NCI-H524 treated with DMSO at 0.1 percent for 48 hours (cell line): ENCODE results near the gene PRMT1.
A peak's percentile ranks its signal among the peaks of the same experiment; 100 is the strongest.

Experiments used
- DNase-seq: peaks from one replicate; lab custom pipeline; 2025; lab: John Stamatoyannopoulos, UW

The PRMT1 gene

DNA sequence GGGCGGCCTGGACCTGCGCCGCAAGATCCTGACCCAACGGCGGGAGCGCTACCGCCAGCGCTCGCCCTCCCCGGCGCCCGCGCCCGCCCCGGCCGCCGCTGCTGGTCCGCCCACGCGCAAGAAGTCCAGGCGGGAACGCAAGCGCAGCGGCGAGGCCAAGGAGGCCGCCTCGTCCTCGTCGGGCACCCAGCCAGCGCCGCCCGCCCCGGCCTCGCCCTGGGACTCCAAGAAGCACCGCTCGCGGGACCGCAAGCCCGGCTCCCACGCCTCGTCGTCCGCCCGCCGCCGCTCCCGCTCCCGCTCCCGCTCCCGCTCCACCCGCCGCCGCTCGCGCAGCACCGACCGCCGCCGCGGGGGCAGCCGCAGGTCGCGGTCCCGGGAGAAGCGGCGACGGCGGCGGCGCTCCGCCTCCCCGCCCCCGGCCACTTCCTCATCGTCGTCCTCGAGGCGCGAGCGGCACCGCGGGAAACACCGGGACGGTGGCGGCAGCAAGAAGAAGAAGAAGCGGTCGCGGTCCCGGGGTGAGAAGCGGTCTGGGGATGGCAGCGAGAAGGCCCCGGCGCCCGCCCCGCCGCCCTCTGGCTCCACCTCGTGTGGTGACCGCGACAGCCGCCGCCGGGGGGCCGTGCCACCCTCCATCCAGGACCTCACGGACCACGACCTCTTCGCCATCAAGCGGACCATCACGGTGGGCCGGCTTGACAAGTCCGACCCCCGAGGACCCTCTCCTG lies 25.1 kb upstream of the PRMT1 start:
- DNase-seq: no peak

GRCh38 chr19:49652551-49653465 lies 24.3 kb upstream of the PRMT1 start:
- no peak for DNase-seq

DNA sequence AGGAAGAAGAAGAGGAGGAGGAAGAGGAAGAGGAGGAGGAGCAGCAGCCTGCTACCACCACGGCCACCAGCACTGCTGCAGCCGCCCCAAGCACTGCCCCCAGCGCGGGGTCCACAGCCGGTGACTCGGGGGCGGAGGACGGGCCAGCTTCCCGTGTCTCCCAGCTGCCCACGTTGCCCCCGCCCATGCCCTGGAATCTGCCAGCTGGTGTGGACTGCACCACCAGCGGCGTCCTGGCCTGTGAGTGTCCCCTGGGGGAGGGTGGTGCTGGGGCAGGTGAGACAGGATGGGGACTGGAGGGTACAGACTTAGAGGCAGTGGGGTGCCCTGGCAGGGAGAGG lies 23.6 kb upstream of the PRMT1 start:
- DNase-seq: no peak

DNA sequence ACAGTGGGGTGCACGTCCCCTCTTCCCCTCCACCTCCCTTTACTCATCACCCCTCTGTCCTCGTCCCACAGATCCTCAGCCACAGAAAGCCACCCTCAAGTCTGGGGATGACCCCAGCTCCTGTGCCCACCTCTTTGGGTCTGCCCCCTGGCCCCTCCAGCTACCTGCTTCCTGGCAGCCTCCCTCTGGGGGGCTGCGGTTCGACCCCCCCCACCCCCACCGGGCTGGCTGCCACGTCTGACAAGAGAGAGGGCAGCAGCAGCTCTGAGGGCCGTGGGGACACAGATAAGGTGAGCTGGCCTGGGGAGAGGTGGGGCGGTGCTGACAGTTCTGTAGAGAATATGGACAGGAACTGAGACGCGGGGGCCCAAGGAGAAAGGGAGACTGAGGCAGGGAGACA lies 22.5 kb upstream of the PRMT1 start:
- no peak for DNase-seq

- no peak for DNase-seq
Measured at GRCh38 chr19:49655570-49656455, 21.3 kb upstream of the PRMT1 start.

- no peak for DNase-seq
Measured at GRCh38 chr19:49656456-49657109, 20.5 kb upstream of the PRMT1 start.

DNA sequence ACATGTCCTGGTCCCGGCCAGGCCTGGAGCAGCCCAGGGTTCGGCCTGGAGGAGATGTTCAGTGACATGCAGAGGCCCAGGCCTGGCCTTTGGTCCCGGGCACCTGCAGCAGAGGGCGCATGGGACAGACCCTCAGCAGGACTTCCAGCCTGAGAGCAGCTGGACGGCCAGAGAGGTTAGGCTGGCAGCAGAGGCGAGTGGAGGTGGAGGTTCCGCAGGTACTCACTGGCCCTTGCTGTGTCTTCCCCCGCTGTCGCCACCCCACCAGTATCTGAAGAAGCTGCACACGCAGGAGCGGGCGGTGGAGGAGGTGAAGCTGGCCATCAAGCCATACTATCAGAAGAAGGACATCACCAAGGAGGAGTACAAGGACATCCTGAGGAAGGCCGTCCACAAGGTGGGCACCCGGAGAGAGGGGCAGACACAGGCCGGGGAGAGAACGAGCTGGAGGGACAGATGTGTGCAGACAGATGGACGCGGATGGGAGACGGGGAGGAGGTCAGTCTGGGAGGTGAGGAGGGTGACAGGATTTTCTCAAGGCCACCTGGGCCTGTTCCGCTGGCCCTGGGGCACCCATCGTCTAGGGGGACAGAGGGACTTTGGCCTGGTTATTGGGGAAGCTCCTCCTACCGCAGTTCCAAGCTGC lies 19.5 kb upstream of the PRMT1 start:
- no peak for DNase-seq

DNA sequence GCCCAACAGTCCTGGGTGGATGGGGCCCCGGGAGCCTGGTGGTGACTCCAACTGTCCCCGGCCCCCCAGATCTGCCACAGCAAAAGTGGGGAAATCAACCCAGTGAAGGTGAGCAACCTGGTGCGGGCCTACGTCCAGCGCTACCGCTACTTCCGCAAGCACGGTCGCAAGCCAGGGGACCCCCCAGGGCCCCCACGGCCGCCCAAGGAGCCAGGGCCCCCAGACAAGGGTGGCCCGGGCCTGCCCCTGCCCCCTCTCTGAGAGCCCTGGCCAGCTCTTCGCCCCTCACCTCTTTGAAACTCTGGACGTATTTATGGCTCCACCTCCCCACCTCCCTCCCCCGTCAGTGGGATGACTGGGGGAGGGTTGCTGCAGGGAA lies 18.9 kb upstream of the PRMT1 start:
- DNase-seq: no peak

GRCh38 chr19:49658566-49659442 lies 18.3 kb upstream of the PRMT1 start:
- DNase-seq: no peak

GRCh38 chr19:49660338-49660961 lies 16.6 kb upstream of the PRMT1 start:
- DNase-seq: no peak

GRCh38 chr19:49662011-49662410 lies 15.1 kb upstream of the PRMT1 start:
- DNase-seq: no peak

- DNase-seq: no peak
Measured at GRCh38 chr19:49663224-49663623, 13.8 kb upstream of the PRMT1 start.

DNA sequence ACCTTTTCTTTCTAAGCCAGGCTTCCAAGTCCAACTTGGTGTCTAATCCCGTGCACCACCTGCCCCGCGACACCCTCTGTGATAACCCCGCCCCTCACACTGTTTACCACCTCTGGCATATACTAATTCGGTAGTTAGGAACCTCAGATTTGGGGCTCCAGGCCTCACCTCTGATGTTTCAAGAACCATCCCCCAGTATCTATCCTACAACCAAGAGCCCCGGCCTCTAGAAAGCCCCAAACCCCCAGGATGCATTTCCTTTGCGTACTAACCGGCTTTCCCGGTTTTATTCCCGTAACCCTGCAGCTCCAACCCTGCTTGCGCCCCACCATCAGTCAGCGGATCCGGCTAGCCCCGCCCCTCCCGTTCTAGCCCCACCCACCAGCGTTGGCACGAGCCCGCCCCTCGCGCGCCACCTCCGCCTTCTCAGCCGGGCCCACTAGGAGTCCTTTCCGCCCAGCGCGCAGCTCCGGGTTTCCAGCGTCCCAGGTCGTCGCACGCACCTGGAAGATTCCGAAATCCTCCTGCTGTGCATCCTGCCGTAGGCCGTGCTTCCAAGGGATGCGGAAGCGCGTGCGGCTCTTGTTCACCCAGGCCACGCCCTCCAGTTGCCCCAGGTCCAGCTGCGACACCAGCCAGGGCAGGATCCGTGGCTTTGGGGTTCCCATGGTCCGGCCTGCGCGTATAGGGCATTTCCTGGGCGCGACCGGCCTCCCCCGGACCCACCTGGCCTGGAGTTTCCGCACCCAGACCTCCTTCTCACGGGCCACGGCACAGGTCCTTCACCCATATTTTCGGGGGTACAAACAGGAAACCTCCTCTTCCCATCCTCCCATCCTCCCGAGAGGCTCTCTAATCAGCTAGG lies 12.7 kb upstream of the PRMT1 start:
- no peak for DNase-seq

- DNase-seq: no peak
Measured at GRCh38 chr19:49665036-49665350, 12.1 kb upstream of the PRMT1 start.

DNA sequence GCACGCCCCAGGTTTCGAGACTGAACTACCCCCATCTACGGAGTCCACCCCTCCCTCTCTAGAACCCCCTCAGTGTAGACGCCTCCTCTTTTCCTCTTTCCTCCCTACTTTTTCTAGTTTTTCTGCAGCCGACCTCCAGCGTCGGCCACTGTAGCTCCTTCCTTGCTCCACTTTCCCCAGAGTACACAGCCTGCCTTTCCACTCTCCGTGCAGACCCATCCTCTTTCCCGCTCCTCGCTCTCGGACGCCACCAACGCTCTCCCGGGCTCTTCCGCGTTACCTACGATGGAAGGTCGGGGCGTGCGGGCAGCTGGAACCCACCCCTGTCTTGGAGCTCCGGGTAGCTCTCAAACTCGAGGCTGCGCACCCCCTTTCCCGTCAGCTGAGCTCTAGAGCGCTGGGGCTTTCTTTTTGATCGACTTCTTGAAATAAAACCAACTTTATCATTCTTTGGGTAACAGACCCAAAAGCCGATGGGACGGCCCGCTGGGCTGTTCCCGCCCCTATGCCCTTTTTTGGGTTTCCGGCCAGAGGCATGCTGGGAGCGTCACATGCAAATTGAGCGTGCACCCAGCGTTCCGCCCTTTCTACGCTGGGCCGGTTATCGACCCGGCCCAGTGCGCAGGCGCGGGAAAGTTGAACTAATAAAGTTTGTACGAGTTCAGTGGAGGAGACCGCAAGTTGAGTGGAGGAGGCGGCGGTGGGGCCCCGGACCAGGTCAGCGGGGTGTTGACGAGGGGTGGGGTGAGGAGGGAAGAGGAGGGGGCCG lies 11.5 kb upstream of the PRMT1 start, which contains the start of the genes BCL2L12 and IRF3:
TSS of gene BCL2L12 (plus strand) at position 583 of the 769 bp plus-strand sequence. CDS start 760 bp downstream, outside the sequence.
TSS of gene IRF3 (minus strand) at position 507 of the 769 bp plus-strand sequence. CDS start 1,019 bp downstream, outside the sequence.
- DNase-seq: peak; percentile 80

- DNase-seq: no peak
Measured at GRCh38 chr19:49666120-49666444, 11.0 kb upstream of the PRMT1 start.

GRCh38 chr19:49667473-49667872 lies 9.6 kb upstream of the PRMT1 start:
- no peak for DNase-seq

DNA sequence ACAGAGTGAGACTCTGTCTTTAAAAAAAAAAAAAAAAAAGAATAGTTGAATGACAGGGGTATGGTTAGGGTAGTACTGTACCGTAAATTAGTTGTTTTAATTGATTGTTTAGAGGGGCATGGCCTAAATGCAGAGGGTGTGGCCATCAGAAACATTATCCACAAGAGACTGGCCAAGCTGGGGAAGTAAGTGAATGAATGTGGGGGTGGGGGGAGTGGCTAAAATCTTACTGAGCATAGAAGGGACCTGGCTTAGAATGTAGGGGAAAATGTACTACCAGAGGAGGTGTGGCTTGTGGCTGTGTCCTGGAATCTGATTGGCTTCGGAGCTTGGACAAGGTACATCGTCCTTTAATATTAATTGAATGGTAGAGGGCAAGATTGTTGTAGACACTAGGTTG lies 7.6 kb upstream of the PRMT1 start:
- no peak for DNase-seq
